HG02588 (cell line): Measurements from ENCODE around the gene OR51F2.
"Not testable (repeated sequence)": the region's sequence is repeated elsewhere in the genome, so short reads cannot be mapped to it uniquely, and the experiment has no call there.

Experiments
- ATAC-seq: cut with Tn5 transposase; IDR thresholded peaks from one replicate; pipeline ENCODE4 v1.9.1; 2021; ENCODE audit warnings: mild to moderate bottlenecking, moderate library complexity; ENCODE audit not compliant: unreplicated experiment

OR51F2 gene, protein sequence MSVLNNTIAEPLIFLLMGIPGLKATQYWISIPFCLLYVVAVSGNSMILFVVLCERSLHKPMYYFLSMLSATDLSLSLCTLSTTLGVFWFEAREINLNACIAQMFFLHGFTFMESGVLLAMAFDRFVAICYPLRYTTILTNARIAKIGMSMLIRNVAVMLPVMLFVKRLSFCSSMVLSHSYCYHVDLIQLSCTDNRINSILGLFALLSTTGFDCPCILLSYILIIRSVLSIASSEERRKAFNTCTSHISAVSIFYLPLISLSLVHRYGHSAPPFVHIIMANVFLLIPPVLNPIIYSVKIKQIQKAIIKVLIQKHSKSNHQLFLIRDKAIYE

DNA sequence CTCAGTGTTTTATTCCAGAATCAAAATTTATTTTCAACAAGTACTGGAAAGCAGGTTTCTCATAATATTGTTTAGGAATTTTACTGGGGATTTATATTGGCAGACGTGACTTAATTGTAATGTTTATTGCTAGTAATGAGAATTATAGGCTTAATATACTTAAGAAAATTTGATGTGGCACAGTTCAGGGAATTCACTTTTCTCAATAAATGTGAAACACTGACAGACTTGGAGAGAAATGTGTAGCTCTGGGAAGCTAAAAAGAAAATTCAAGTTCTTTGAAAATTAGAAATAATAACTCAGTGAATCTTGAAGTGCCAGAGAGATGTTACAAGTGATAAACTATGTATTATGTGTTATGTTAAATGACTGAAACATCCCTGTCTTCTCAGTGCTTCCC lies at the start of gene OR51F2:
OR51F2 (plus strand) TSS at position 301 of the 400 bp plus-strand sequence. CDS start 101 bp downstream, outside the sequence.
- ATAC-seq = no peak

DNA sequence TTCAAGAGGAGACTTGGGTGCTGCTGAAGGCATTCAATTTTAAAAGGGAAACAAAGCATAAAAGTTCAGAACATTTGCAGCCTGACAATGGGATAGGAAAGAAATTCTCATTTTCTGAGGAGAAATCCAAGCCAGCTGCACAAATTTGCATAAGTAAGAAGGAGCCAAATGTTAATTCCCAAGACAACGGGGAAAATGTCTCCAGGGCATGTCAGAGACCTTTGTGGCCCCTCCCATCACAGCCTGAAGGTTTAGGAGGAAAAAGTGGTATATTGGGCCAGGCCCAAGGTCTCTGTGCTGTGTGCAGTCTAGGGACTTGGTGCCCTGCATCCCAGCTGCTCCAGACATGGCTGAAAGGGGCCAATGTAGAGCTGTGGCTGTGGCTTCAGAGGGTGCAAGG lies 38.7 kb upstream of the OR51F2 start:
- no peak for ATAC-seq

DNA sequence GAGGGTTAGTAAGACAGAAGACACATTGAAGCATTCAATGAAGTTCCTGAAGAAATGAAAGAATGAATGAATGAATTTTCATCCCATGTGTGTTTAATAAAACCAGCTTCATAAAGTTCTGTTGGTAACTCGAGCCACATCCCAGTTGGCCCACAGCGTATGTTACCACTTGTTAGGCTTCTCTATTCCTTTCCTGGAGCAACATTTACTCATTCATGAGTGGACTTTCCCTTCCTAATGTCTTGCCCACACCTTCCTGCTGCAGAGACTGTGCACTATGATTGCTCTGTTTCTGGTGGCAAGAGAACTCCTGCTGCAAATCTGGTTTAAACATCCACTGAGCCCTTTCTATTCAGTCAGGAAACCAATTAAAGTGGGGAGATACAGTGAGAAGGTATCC lies 23.9 kb upstream of the OR51F2 start:
- ATAC-seq = no peak

DNA sequence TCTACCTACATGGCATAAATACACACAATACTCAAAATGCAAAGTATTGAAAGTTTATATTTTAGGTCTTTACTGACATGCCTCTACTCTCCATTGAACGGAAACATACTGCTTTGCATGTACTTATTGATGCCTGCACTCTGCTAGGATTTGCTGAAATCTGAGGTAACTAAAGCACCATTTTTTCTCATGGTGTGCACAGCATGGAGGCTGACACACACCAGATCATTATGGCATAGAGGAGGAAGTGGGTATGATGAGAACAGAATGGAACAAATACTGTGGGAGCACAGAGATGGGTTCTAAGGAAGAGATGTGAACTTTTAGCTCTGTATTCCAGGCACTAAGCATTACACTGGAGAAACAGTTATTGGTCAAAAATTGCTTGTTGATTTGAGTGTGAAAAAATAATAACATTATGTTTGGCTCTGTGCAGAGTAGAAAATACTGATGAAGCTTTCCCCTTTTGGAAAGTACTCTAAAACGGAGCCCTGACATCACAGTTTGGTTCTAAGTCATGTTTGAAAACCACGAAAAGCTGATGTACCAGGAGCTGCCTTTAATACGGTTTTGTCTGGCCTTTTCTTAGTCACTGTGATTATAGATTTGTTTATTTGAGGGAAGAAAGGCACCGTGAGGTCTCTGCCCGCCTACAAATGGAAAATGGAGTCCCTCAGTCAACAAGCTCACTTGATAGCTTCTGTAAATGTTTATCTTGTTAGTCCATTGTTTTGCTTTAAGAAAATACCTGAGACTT lies 22.5 kb upstream of the OR51F2 start:
- ATAC-seq = no peak

DNA sequence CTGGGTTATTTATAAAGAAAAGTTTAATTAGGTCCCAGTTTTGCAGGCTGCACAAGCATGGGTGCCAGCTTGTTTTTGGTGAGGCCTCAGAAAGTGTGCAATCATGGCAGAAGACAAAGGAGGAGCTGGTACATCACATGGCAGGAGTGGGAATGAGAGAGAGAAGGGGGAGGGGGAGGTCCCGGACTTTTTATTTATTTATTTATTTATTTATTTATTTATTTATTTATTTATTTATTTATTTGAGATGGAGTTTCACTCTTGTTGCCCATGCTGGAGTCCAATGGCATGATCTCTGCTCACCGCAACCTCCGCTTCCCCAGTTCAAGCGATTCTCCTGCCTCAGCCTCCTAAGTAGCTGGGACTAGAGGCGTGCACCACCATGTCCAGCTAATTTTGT lies 19.8 kb upstream of the OR51F2 start:
- ATAC-seq = not testable (repeated sequence)

DNA sequence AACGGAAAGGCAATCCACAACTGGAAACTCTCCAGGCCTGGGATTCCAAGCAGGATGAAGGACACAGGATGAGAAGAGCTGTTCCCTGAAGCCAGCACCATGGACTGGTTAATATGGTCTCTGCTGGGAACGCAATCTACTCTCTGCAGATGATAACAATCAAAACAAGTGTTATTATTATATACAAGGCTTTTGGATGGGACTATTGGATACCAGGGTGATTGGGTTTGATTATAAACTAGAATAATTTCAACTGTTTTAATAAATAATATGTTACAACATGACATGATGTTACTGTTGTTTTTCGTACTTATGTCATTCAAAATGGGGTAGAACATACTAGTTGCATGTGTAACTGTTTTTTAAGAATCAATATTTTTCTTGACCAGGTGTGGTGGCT lies 16.8 kb upstream of the OR51F2 start, which contains the start of gene OR52R1:
OR52R1 (minus strand) TSS at position 101 of the 400 bp plus-strand sequence; CDS start at position 101, 0 bp downstream.
- ATAC-seq = no peak

DNA sequence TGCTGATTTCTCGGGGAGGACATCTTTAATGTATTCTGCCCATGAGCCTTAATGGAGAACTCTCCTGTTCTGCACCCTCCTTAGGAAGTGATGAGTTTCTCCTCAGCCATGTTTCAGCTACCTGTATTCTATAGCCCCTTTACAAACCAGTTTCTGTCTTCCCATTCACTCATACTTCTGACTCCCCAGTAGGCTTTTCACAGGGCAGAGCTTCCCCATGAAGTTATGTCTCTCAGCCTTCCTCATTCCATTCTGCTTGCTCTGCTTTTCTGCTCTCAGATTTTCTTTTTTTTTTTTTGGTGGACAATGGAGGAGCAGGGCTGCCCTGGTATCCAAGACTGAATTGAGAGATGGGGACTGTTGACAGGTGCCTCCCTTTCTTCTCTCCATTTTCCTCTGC lies 12.6 kb upstream of the OR51F2 start:
- no peak for ATAC-seq

DNA sequence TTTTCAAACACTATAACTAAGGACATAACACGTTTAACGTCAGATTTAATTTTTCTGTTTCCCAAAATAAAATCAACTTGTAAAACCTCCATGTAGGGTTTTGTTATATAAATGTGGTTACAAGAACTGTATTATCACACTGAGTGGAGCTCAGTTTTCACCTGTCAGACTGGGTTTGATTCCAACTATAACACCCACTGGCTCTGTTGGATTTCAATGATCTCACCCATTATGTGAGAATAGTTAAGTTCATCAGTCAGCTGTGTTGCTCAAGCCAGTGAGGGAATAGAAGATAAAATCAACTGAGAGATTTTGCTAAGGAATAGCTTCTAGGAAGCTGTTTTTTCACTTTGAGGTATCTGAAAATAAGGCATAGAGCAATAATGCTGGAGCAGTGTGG lies 11.9 kb upstream of the OR51F2 start:
- no peak for ATAC-seq

DNA sequence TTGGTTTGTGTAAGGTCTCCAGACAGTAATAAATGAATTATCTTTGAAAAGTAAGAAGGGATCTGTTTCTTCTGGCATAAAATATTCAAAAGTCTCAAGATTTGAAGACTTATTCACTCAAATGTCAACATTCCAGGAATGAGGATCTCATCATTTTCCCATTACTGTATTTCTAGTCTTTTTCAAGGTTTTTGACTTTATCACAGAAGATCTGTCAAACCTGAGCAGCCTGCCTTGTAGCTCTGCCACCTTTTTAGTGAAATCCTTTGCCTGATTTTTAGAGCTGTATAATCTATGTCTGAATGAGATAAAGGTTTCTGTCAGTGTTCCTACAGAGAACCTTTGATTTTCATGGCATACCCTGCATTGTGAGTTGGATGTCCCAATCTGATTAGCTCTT lies 4.0 kb downstream of the OR51F2 start:
- ATAC-seq = no peak

DNA sequence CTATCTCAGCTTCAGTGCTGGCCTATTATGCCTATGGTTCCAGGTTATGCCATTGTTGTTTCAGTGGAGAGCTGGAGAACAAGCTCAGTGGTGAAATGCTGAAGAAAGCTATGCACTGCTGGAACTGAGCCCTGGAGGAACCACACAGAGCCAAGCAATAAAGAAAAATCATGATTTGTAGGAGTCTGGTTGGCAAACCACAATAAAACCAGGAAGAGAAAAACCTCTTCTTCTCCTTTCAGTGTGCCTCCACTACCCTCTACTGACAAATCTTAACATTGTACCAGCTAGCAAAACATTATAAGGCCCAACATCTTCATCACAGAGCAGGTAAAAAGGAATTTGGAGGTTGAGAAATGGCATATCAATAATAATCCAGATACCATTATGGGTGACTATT lies 5.3 kb downstream of the OR51F2 start:
- no peak for ATAC-seq

DNA sequence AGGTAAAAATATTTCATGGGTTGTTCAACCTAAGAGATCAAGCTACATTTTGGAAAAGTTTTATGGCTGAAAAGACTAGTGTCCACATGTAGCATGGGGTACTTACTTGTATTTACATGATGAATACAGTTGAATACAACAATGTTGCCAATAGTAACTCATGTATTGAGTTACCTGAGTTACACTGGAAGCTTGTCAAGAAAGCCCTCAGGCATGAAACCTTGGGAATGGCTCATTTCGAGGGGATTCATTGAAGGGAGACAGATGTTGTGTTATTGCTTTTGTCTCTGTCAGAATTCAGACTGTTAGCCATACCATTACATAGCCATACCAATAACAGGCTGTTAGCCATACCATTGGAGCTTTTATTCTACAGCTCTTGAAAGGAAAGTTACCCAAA lies 9.2 kb downstream of the OR51F2 start:
- no peak for ATAC-seq

DNA sequence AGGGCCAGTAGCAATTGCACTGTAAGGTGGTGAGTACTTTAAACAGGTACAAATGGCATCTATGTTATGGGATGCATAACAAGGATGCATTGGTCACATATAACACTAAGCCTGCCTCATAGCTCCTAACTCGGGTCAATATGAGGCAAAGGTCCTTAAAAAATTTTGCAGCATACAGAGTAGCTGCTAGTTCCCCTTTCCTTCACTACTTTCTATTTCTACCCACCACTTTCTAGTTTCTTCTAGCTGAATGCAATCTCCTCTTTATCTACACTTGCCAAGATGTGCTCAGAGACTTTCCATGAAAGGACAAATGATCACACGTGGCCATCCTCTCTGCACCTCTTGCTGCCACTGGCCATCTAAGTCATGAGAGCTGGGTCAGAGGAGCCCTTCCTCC lies 9.8 kb downstream of the OR51F2 start:
- no peak for ATAC-seq

DNA sequence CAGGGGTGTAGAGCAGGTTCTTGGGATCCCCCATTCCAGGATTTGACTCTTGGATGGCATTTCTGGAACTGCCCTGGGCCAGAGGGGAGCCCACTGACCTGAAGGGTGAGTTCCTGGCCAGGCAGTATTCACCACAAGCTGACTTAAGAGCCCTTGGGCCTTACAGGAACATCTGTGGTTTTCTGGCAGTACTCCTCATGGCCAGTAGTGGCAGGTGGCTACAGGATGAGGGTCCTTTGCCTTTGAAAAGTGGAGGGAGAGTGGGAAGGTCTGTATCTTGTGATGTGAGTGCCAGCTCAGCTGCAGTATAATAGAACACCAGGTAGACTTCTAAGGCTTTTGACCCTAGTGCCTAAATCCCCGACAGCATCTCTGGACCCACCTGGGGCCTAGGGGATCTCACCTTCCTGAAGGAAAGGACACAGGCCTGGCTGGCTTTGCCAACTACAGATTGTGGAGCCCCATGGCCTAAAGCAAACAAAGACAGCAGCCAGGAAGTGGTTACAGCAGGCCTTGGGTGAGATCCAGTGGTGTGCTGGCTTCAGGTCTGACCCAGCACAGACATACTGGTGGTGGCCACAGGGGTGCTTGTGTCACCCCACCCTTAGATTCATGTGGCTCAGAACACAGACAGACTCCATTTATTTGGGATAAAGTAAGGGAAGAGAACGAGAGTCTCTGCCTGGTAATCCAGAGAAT lies 18.9 kb downstream of the OR51F2 start:
- no peak for ATAC-seq

DNA sequence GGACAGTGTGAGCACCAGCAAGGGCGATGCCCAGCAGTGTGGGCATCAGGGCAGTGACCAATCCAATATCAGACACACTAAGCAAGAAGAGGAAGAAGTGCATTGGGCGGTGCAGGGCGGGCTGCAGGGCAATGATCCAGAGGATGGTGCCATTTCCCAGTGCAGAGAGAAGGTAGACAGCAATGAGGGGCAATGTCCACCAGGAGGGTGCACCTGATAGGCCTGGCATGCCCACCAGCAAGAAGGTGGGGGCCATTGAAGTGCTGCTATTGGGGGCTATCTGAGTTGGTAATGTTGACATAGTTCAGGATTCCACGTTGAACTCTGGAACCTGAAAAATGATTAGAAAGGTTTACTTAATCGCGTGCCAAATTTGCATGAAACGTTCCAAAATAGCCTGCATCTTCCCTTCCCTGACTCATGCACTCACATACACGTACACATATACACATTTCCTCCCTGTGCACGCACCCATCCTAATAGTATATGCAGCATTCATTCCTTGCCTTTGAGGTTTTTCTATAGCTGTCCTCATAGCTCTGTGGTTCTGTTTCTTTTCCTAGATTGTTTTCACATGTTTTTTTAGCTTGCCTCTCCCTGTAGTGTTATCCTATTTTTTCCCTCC lies 27.9 kb downstream of the OR51F2 start, which contains the start of gene OR51S1:
OR51S1 (minus strand) TSS at position 301 of the 625 bp plus-strand sequence; CDS start at position 301, 0 bp downstream.
- ATAC-seq = no peak

DNA sequence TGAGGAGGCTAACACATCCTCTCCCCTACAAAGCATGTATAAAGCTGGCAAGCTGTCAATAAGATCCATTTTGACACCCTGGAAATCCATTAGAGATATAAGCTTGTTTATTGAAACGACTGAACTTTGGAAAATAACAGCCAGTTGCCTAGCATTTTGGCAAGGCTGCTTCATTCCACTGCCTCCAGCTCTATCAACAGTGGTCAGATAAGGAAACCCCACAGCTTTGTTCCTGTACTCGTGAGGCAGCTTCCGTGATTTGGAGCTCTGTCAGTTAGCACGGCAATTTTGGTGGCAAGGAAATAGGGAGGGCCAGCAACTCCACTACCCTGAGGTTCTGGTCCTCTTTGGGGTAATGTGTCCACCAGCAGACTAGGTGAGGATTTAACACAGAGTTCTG lies 29.9 kb downstream of the OR51F2 start:
- ATAC-seq = no peak

DNA sequence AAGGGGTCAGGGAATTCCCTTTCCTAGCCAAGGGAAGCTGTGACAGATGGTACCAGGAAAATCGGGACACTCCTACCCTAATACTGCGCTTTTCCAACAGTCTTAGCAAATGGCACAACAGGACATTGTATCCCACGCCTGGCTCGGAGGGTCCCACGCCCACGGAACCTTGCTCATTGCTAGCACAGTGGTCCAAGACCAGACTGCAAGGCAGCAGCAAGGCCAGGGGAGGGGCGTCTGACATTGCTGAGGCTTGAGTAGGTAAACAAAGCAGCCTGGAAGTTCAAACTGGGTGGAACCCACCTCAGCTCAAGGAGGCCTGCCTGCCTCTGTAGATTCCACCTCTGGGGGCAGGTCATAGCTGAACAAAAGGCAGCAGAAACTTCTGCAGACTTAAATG lies 33.2 kb downstream of the OR51F2 start:
- not testable (repeated sequence) for ATAC-seq

DNA sequence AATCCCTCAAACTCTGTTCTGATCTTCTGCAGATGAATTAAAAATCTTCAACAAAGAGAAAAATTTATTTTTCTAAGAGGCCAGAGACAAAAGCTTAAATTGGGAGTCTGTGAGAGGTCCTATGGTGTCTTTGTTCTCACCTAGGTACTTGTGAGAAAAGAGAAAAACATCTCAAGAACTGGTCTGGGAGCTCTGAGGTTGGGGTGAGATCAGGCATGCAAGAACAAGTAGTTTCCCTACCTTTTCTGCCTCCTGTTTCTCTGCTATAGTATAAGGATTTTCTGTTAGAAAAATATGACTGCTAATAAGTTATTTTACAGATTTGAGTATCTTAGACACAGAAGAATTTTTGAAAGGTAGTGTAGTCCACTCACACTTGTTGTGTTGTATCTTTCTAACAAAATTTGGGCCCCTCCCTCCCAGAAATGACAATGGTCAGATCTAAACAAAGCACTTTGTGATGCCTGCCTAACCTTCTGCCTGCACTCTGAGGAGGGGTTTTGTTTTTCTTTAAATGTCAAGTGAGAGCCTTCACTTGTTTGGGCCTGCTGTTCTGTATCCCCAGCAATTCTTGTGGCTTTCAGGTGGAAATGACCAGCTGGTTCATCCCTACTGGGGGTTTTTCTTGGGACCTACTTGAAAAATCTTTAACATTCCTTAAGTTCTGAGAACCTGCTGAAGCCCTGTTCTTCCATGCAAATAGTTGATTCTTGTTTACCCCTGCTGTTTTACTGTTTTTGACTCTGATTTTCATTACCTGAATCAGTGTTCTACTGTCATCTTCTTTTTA lies 41.5 kb downstream of the OR51F2 start:
- ATAC-seq = no peak

DNA sequence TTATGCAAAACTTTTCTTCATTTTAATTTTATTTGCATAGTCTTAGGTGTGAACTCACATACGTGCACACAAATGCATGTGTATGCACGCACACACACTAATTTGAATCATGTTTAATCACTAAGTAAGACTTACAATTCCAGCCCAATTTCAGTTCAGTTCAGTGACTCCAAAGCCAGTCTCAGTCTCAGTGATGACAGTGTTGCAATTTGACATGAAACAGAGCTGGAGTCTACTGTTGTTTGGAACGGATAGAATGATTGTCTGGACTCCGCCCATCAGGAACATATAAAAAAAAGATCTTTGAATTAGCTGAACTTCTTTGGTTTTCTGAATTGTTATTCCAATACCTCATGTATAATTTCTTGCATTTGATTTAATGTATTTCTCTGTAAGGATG lies 42.8 kb downstream of the OR51F2 start:
- ATAC-seq = no peak

DNA sequence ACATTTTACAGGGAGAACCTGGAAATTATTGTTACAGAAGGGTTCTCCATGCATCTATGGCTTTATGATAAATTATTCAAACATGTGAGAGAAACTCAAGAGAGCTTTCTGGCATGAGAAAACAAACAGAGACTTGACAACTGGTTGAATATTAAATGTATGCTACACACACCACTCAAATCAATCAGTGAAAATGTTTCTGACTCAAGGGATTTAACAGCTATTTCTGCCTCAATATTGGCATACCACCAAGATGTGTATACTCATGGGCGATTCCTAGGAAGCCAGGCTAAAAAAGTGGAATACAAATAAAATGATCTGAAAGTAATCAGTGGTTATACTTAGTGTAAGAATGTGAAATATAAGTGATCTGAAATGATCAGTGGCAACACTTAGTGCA lies 44.7 kb downstream of the OR51F2 start:
- no peak for ATAC-seq
